ENCODE measurements around the gene KSR1. TPM values are rescaled to one million over a fixed set of nuclear protein-coding genes. Genes with fewer than 3 reads are reported as not detected.

Gene KSR1
- total and polyA plus RNA-seq, 10 of the 15 experiments (the other 5 are each of a cell fraction or from before 2014, with no cell fraction given), result 0.97 to 66.6 (median 22.9) TPM

DNA sequence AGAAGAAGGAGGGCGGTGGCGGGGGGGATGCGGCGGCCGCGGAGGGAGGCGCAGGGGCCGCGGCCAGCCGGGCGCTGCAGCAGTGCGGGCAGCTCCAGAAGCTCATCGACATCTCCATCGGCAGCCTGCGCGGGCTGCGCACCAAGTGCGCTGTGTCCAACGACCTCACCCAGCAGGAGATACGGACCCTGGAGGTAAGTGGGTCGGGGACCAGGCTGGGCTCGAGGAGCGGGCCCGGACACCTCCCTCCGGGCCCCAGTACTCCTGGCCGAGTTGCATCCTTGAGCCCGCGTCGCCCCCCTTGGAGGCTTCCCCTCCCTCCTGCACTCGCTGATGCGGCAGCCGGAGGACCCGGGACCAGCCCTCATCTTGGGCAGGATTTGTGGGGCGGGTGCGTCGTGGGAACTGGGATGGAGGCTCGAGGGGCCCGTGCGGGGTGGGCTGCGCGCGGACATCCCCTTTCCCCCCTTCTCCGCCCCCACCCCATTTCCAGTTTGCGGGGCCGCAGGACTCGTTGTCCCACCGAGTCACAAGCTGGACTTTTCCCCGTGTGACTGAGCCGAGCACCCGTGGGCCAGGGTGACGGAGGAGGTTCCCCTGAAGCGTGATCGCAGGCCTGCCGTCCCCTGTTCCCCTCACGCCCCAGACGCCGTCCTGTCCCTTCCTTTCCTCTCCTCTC lies 572 bp downstream of the KSR1 start:
- BruUV-seq (replicated peaks), result no TSS peak
- Histone ChIP-seq H3K27me3 (replicated peaks in 1 of 2; ENCODE audit: control insufficient read depth in 2 of 2, insufficient read depth in 2 of 2, low read length in 1 of 2) (no peaks in the 10 kb centered on the region), H3K9ac (ENCODE audit: control insufficient read depth, insufficient read depth, low read length) (peak overlapping the region; percentile 60), H2AFZ (ENCODE audit: control insufficient read depth, low read depth, low read length) (peak overlapping the region; percentile 64; the same call in 1 of the 2 replicates), H3K4me2 (ENCODE audit: control insufficient read depth, insufficient read depth) (peak overlapping the region; percentile 60), H3K79me2 (ENCODE audit: control insufficient read depth, insufficient read depth, low read length) (peaks cover 54% of the 10 kb centered on the region), H3K4me3 (peak overlapping the region; percentile 89), H3K36me3 (ENCODE audit: control insufficient read depth in 2 of 2, insufficient read depth in 2 of 2, low read length in 1 of 2) (peaks cover 0 to 1% of the 10 kb centered on the region in 2 experiments; a peak in 2 of 4 replicates), H3K27ac (ENCODE audit: control insufficient read depth, insufficient read depth) (peak overlapping the region; percentile 38), H3K9me3 (replicated peaks; ENCODE audit: control insufficient read depth, insufficient read depth, low read length) (no peaks in the 10 kb centered on the region), H4K20me1 (ENCODE audit: control insufficient read depth, insufficient read depth) (no peaks in the 10 kb centered on the region), H3K4me1 (ENCODE audit: control insufficient read depth, insufficient read depth, low read length) (peaks cover 23% of the 10 kb centered on the region)
- no peak for ATAC-seq
- DNase-seq (ENCODE audit: low read depth, low spot score), result no peak
- RAD21 ChIA-PET (ENCODE audit: unreplicated experiment), result interaction anchor here (0.6 to 9.7 kb wide), 21 partner anchors 8 to 220 kb away, joined by 3 to 229 read pairs (median 4); no protein-coding TSS in a partner anchor
- CTCF ChIA-PET, result interaction anchor here (0.6 to 6.6 kb wide), 28 partner anchors 8 to 194 kb away, joined by 3 to 56 read pairs (median 6); no protein-coding TSS in a partner anchor
- in situ Hi-C loops (cut with MboI) (loop anchor here (5.0 to 25.0 kb wide), 4 partner anchors 105 to 1280 kb away; partner anchors contain the start of genes NEK8, TLCD1 and TRAF4), intact Hi-C loops (cut with micrococcal nuclease; ENCODE audit: unreplicated experiment) (loop anchor here (2.0 to 5.0 kb wide), 5 partner anchors 50 to 220 kb away; no protein-coding TSS in a partner anchor)
- 3% methylated on average over 42 of the region's 57 CpGs for WGBS (ENCODE audit: insufficient coverage, insufficient replicate concordance, low lambda C conversion rate, missing lambda C conversion rate)
- SMC1A ChIA-PET (ENCODE audit: uncharacterized antibody, unreplicated experiment), result interaction anchor here (0.9 to 11.6 kb wide), 14 partner anchors 16 to 219 kb away, joined by 3 to 228 read pairs (median 6); no protein-coding TSS in a partner anchor
- TF ChIP-seq STAT3 (IDR thresholded peaks at IDR 0.05; ENCODE audit: low read depth, low read length) (no peak), KAT2A (conservative IDR thresholded peaks at IDR 0.05; ENCODE audit: control insufficient read depth, low read depth, low read length) (no peak), POLR2A (IDR thresholded peaks at IDR 0.05; ENCODE audit: low read depth, low read length) (no peak), DPF2 (IDR thresholded peaks at IDR 0.05) (0 out of 2 replicates have a peak, but pooled peaks have one; percentile 3), SIX5 (IDR thresholded peaks at IDR 0.05; ENCODE audit: low read depth, low read length, severe bottlenecking) (no peak), NR2C1 (IDR thresholded peaks at IDR 0.05) (no peak)
- TF ChIP-seq, protein P1, sequence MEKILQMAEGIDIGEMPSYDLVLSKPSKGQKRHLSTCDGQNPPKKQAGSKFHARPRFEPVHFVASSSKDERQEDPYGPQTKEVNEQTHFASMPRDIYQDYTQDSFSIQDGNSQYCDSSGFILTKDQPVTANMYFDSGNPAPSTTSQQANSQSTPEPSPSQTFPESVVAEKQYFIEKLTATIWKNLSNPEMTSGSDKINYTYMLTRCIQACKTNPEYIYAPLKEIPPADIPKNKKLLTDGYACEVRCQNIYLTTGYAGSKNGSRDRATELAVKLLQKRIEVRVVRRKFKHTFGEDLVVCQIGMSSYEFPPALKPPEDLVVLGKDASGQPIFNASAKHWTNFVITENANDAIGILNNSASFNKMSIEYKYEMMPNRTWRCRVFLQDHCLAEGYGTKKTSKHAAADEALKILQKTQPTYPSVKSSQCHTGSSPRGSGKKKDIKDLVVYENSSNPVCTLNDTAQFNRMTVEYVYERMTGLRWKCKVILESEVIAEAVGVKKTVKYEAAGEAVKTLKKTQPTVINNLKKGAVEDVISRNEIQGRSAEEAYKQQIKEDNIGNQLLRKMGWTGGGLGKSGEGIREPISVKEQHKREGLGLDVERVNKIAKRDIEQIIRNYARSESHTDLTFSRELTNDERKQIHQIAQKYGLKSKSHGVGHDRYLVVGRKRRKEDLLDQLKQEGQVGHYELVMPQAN (conservative IDR thresholded peaks at IDR 0.05), result 0 out of 2 replicates have a peak, but pooled peaks have one; percentile 6
- POLR2A ChIA-PET, result interaction anchor here (1.0 to 13.1 kb wide), 6 partner anchors 14 to 351 kb away, joined by 3 to 143 read pairs (median 4); no protein-coding TSS in a partner anchor
- no peak for FAIRE-seq

Measured in GM12878 (cell line).